Epithelial cell of esophagus (primary cell): Measurements from ENCODE around the gene PRRC2C.

Source experiments
- DNase-seq: peaks from one replicate; pipeline ENCODE4 v3.0.0; 2010; ENCODE audit warnings: low read depth
- H3K4me3 ChIP-seq: 2 replicates; pipeline ENCODE4 v1.5.1; 2011; ENCODE audit warnings: mild to moderate bottlenecking, low read length, control low read depth
- CTCF ChIP-seq: IDR thresholded peaks from 2 replicates; pipeline ENCODE4 v1.5.1; 2011; ENCODE audit warnings: low read depth, mild to moderate bottlenecking, low read length, control low read depth, inconsistent platforms; ENCODE audit not compliant: insufficient read depth; ENCODE audit errors: missing control alignments

The PRRC2C gene

GRCh38 chr1:171495444-171495843 lies 10.1 kb downstream of the PRRC2C start:
- DNase-seq, result no peak
- H3K4me3 ChIP-seq, result no peak overlapping the region
- no peak for TF ChIP-seq CTCF

- H3K4me3 ChIP-seq, result no peak overlapping the region
- TF ChIP-seq CTCF, result no peak
- no peak for DNase-seq
These were observed 15.0 kb downstream of the PRRC2C start for GRCh38 chr1:171500304-171500703.

- no peak for DNase-seq
- TF ChIP-seq CTCF, result no peak
These were observed 15.5 kb downstream of the PRRC2C start for GRCh38 chr1:171500803-171501202.

GRCh38 chr1:171501305-171502024 lies 16.1 kb downstream of the PRRC2C start:
- no peak for DNase-seq
- no peak overlapping the region for H3K4me3 ChIP-seq
- TF ChIP-seq CTCF, result no peak

More at GRCh38 chr1:171500803-171501202, 15.5 kb downstream of the PRRC2C start:
- H3K4me3 ChIP-seq, result no peak overlapping the region

GRCh38 chr1:171506525-171507304 lies 21.4 kb downstream of the PRRC2C start:
- DNase-seq, result no peak
- TF ChIP-seq CTCF, result no peak
- H3K4me3 ChIP-seq, result no peak overlapping the region

GRCh38 chr1:171507435-171507834 lies 22.1 kb downstream of the PRRC2C start:
- TF ChIP-seq CTCF, result no peak
- no peak overlapping the region for H3K4me3 ChIP-seq
- DNase-seq, result peak; percentile 38

GRCh38 chr1:171509191-171509590 lies 23.9 kb downstream of the PRRC2C start:
- no peak for DNase-seq
- no peak for TF ChIP-seq CTCF
- H3K4me3 ChIP-seq, result no peak overlapping the region
